H1 (cell line): ENCODE results near the gene NF1.

ENCODE experiments used
- BRCA1 ChIP-seq: IDR thresholded peaks from 2 replicates; pipeline ENCODE4 v1.6.1; 2012; ENCODE audit warnings: low read depth, low read length, improper control_type of control experiment
- EP300 ChIP-seq, 2 experiments: IDR thresholded peaks; 1 replicate in 1 of 2; 2 replicates in 1 of 2; pipeline ENCODE4 v1.6.1; 2011 to 2012; ENCODE audit warnings: low read depth in 2 of 2, low read length in 2 of 2, mild to moderate bottlenecking in 2 of 2, borderline replicate concordance in 1 of 2, inconsistent platforms in 1 of 2, moderate library complexity in 1 of 2
- EZH2 ChIP-seq: fragments of 200-600 bp; sonication (generic); IDR thresholded peaks from 2 replicates; pipeline ENCODE4 v1.7.1; 2012; ENCODE audit warnings: low read depth, mild to moderate bottlenecking, moderate library complexity, low read length, inconsistent platforms; ENCODE audit not compliant: severe bottlenecking
- GTF2F1 ChIP-seq: IDR thresholded peaks from 2 replicates; pipeline ENCODE4 v1.6.1; 2012; ENCODE audit warnings: low read depth, low read length, improper control_type of control experiment, borderline replicate concordance
- HDAC2 ChIP-seq, 2 experiments: fragments of 300-600 bp in 1 of 2; sonication (generic) in 1 of 2; IDR thresholded peaks; 2 replicates each; pipeline ENCODE4 v1.6.1; 2011 to 2012; ENCODE audit warnings: low read depth in 2 of 2, low read length in 2 of 2, mild to moderate bottlenecking in 2 of 2, moderate library complexity in 2 of 2, borderline replicate concordance in 1 of 2, inconsistent platforms in 1 of 2
- KDM1A ChIP-seq: fragments of 200-600, 300-600 bp; sonication (generic); IDR thresholded peaks from 2 replicates; pipeline ENCODE4 v1.7.1; 2016; ENCODE audit warnings: mild to moderate bottlenecking, low read length, borderline replicate concordance
- POLR2A ChIP-seq, 2 experiments: IDR thresholded peaks; 1 replicate in 1 of 2; 2 replicates in 1 of 2; pipeline ENCODE4 v1.6.1; 2011; ENCODE audit warnings: low read depth in 2 of 2, low read length in 2 of 2, mild to moderate bottlenecking in 2 of 2; ENCODE audit errors: control extremely low read depth in 1 of 2
- POLR2AphosphoS5 ChIP-seq: IDR thresholded peaks from 2 replicates; pipeline ENCODE4 v1.6.1; 2011; ENCODE audit warnings: low read depth, low read length
- SIN3A ChIP-seq, 2 experiments: IDR thresholded peaks in 1 of 2; conservative IDR thresholded peaks in 1 of 2; 2 replicates each; pipeline ENCODE4 v1.6.1; 2011 to 2012; ENCODE audit warnings: low read length in 2 of 2, improper control_type of control experiment in 1 of 2, low read depth in 1 of 2, mild to moderate bottlenecking in 1 of 2
- TF ChIP-seq, protein P1 (sequence below): IDR thresholded peaks from 2 replicates; pipeline ENCODE4 v1.6.1; 2011; ENCODE audit warnings: low read depth, mild to moderate bottlenecking, low read length; ENCODE audit not compliant: insufficient read depth
- TF ChIP-seq, protein P2 (sequence below), 3 experiments: IDR thresholded peaks; 1 replicate in 2 of 3; 2 replicates in 1 of 3; pipeline versions ENCODE4 v1.5.1 to v1.6.1; 2011; ENCODE audit warnings: low read length in 3 of 3, mild to moderate bottlenecking in 3 of 3, inconsistent platforms in 2 of 3, low read depth in 1 of 3, moderate library complexity in 1 of 3; ENCODE audit not compliant: insufficient read depth in 1 of 3; ENCODE audit errors: control extremely low read depth in 1 of 3

DNA sequence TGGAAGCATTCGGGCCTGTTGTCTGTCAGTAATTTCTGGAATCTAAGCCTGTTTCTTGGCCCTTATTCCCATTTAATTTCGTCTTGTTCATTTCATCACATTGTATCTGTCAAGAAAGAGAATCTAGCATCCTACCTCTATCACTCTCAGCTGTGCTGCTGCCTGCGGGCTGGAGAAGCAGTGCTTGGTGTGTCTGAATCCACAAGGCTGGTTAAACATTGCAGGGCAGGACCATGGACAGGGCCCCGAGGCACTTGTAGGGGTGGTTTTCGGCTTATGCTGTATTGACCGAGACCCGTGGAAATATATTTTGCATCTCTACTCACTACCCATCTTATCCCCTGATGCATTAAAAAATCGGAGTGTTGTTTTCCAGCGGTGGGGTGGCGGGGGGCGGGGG is 299.8 kb downstream of the NF1 start:
- TF ChIP-seq HDAC2 (IDR thresholded peaks at IDR 0.05; ENCODE audit: borderline replicate concordance in 1 of 2, low read depth in 2 of 2, low read length in 2 of 2) (no peak), EZH2 (no peak), EP300 (IDR thresholded peaks at IDR 0.05; ENCODE audit: borderline replicate concordance in 1 of 2, low read depth in 2 of 2, low read length in 2 of 2) (no peak), GTF2F1 (no peak), POLR2AphosphoS5 (no peak), BRCA1 (no peak), POLR2A (IDR thresholded peaks at IDR 0.05; ENCODE audit: control extremely low read depth in 1 of 2, low read depth in 2 of 2, low read length in 2 of 2) (no peak), SIN3A (conservative IDR thresholded peaks at IDR 0.05 in 1 of 2, IDR thresholded peaks at IDR 0.05 in 1 of 2; ENCODE audit: low read depth in 1 of 2, low read length in 2 of 2) (peak; percentile 84 to 86; a peak in 2 of 4 replicates), KDM1A (no peak)
- TF ChIP-seq, protein P1, sequence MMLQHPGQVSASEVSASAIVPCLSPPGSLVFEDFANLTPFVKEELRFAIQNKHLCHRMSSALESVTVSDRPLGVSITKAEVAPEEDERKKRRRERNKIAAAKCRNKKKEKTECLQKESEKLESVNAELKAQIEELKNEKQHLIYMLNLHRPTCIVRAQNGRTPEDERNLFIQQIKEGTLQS, result no peak
- TF ChIP-seq, protein P2, sequence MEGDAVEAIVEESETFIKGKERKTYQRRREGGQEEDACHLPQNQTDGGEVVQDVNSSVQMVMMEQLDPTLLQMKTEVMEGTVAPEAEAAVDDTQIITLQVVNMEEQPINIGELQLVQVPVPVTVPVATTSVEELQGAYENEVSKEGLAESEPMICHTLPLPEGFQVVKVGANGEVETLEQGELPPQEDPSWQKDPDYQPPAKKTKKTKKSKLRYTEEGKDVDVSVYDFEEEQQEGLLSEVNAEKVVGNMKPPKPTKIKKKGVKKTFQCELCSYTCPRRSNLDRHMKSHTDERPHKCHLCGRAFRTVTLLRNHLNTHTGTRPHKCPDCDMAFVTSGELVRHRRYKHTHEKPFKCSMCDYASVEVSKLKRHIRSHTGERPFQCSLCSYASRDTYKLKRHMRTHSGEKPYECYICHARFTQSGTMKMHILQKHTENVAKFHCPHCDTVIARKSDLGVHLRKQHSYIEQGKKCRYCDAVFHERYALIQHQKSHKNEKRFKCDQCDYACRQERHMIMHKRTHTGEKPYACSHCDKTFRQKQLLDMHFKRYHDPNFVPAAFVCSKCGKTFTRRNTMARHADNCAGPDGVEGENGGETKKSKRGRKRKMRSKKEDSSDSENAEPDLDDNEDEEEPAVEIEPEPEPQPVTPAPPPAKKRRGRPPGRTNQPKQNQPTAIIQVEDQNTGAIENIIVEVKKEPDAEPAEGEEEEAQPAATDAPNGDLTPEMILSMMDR (IDR thresholded peaks at IDR 0.05; ENCODE audit: control extremely low read depth in 1 of 3, insufficient read depth in 1 of 3, low read depth in 1 of 3, low read length in 3 of 3), result no peak
